Bone marrow (tissue), 2 donors: ENCODE data around the gene RASGEF1C.

Experiments used
- DNase-seq, 2 donors: peaks; one replicate each; lab custom pipeline; 2025; lab: John Stamatoyannopoulos, UW

Gene RASGEF1C

GRCh38 chr5:180119031-180119902, 89.7 kb downstream of the RASGEF1C start:
- DNase-seq: no peak

GRCh38 chr5:180118391-180118791, 90.6 kb downstream of the RASGEF1C start:
- no peak for DNase-seq

DNA sequence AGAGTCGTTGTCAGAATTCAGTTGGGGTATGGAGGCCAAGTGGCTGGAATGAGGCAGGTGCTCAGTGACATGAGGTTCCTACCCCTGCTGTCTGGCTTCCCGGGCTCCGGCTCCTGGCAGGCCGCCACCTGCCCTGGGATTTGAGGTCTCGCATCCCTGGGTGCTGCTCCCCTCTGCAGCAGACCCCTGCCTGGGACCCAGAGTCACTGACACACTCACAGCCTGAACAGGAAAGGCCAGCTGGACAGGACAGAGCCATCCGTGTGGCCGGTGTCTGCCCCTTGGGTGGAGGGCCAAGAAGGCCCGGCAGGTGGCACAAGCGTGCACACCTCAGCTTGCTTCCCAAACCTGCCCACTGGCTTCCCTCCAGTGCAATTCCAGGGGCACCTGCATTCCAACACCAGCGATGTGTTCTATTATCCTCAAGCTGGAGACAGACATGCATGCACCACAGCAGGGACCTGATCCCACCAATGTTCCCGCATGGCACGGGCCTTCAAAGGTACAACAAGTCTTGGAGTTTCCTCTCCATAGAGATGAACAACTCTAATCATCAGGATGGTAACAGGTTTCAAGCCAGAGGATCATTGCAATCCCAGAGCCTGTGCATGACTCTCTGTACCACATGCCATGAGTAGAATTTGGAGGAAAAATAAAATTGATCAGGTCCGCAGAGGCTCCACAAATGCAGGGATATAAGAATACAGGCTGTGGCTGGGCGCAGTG, 91.8 kb downstream of the RASGEF1C start:
- no peak for DNase-seq

DNA sequence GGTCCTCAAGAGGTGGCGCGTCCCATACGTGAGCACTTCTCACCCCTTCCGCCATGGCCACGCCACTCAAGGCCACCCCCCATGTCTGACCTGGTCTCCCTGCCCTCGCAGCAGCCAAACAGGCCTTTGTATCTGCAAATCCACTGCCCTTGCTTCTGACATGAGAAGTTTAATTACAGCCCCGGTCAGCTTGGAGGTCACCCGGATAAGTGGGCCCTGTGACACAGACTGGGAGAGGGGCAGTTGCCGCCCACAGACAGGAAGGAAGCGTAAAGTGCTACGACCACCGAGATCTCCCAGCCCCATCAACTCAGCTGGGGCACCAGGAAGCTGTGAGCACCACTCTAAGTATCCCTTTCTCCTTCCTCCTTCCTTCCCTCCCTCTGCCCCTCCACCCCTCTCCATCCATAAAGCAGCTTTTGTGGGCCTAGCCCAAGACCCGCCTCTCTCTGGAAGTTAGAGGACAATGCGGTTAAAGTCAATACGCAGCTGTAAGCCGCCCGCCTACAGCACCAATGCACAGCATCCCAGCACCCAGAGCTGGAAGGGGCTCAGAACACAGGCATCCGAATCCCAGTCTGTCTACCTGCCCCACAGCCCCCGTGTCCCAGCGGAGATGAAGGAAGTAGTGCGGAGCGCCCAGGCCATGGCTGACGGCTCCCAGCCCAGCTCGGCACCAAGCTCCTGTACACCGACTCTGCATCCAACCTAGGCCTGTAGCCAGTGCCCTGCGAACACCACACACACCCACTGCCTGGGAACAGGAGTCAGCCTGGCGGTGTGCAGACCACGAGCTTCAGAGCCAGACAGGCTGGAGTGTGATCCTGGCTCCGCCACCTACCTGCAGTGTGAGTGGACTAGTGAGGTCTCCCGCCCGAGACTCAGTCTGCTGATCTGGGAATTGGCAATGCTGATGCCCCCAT, 92.7 kb downstream of the RASGEF1C start:
- no peak for DNase-seq

DNA sequence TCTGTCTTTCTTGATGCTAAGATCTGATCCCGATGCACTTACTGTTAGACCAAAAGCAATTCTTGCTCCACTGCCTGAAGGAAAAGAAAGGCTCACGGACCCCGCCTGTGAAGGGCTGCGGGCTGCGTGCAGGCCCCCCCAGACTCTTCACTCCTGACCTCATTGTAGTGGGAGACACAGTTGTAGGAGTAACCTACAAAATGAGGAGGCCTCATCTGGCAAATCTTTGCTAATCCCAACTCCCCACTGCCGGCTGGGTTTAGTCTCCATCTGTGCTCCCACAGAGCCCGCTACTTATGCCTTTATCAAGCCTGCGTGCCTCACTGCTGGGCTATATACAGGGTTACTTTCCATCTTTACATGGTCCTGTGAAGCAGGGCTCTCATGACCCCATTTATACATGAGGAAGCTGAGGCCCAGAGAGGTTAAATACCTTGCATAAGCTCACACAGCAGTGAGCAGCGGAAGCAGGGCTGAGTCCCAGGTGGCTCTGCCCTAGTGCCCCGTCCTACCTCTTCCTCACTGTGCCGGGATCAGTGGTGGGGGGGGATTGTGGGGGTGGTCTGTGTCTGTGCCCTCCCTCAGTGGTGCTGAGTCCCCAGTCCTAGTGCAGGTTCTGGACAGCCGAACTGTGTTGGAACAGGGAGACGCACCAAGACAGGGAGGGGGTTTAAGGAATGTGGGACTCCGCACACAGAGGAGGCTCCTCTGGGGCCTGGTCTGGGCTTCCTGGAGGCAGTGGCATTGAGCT, 93.5 kb downstream of the RASGEF1C start:
- no peak for DNase-seq

DNA sequence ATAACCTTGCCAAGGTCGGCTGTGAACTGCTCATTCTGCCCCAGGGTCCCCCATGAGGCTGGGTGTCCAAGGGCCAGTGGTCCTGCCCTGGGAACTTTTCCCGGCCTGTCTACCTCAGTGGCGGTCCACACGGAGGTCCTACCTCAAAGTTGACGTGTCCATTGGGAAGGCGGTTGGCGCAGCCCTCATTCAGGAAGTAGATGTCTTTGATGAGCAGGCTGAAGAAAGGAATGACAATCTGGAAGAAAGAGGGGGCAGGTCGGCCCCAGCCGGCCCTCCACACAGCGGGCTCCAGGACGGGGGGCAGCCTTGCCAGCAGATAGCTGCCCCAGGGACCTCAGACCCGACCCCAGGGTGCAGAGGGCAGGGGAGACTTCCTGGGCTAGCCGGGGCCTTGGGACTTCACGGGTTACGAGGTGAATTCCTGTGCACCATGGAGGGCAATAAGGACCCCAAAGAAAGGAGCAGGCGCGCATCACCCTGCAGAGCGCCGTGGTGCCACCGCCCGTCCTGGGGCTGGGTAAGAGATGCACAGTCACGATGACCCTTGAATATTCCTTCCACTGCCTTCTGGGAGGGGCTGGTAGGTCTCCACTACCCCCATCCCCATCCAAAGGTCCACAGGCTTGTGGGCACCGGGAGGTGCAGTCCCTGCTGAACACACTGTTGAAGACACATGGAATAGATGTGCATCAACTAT, 94.6 kb downstream of the RASGEF1C start:
- DNase-seq: no peak

- no peak for DNase-seq
These were observed 95.2 kb downstream of the RASGEF1C start for GRCh38 chr5:180113660-180114303.

DNA sequence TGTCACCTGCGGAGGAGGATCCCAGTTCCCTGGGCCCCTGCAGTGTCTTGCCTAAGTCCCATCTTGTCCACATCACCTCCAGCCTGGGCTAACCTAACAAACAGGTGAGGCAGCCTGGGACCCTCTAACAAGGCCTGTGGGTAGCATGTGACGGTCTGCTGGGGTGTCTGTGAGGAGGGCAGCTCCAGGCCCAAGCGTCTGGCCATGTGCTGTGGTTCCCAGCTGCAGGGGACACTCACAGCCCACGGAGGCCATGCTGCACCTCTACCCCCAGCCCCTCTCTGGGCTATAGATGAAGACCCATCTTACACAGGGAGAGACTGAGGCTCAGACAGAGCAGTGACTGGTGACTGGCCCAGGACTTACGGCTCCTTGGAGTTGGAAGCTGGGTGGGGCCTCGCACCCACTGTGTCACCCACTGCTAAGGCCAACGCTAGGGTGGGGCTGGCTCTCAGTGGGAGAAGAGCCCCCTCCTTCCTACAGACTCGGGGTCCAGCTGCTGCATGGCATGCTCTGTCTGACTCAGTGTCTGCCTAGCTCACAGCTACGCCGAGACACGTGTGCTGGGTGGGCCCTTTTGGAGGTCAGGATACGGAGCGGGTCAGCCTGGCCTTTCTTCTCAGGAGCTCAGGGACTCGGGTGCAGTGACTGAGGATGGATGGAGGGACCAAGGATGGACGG, 96.7 kb downstream of the RASGEF1C start:
- DNase-seq: no peak

GRCh38 chr5:180111273-180112002, 97.6 kb downstream of the RASGEF1C start:
- DNase-seq: no peak

DNA sequence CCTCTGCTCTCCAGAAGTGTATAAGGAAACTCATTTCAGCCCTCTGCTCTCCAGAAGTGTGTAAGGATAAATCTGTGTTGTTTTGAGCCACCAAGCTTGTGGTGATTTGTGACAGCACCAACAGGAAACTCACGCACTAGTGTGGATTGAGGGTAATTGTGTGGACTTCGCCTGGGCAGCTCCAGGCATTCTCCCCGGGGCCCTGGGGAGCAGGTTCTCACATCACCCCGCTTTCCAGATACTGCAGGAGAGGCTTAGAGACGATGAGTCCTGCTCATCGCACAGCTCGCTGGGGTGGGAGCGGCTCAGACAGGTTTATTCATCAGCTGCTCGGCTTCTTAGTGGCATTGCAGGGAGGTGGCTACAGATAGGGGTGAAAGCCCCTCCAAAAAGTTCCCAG, 99.1 kb downstream of the RASGEF1C start:
- no peak for DNase-seq

GRCh38 chr5:180107005-180107404, 102.0 kb downstream of the RASGEF1C start:
- DNase-seq: no peak

DNA sequence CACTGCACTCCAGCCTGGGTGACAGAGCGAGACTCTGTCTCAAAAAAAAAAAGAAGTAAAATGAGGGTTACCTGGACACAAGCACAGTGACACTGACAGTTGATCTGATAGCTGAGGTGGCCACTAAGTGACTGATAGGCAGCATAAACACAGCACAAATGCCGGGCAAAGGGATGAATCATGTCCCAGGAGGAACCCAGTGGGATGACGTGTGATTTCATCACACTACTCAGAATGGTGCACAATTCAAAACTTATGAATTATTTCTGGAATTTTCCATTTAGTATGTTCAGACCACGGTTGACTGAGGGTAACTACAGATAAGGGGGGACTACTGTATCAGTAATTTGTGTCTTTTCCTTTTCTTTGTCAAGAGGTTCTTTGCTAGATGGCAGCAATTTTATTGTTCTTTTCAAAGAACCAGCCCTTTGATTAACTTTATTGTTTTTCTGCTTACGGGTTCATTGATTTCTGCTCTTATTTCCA, 103.1 kb downstream of the RASGEF1C start:
- no peak for DNase-seq

- no peak for DNase-seq
These were observed 104.9 kb downstream of the RASGEF1C start for GRCh38 chr5:180104168-180104530.

GRCh38 chr5:180103487-180104167, 105.4 kb downstream of the RASGEF1C start:
- no peak for DNase-seq

DNA sequence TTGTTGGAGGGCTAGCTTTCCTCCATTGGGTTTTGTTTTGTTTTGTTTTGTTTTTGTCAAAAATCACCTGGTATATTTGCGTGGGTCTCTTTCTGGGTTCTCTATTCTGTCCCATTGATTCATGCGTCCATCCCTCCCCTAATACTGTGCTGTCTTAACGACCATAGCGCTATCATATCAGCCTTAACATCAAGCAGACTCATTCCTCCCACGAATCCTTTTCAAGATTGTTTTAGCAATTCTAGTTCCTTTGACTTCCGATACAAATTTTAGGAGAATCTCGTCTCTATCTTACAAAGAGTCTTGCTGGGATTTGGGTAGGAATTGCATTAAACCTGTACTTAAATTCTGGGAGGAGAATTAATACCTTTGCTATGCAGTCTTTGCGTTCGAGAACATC, 106.4 kb downstream of the RASGEF1C start:
- no peak for DNase-seq

- DNase-seq: no peak
These were observed 107.4 kb downstream of the RASGEF1C start for GRCh38 chr5:180101451-180102105.

DNA sequence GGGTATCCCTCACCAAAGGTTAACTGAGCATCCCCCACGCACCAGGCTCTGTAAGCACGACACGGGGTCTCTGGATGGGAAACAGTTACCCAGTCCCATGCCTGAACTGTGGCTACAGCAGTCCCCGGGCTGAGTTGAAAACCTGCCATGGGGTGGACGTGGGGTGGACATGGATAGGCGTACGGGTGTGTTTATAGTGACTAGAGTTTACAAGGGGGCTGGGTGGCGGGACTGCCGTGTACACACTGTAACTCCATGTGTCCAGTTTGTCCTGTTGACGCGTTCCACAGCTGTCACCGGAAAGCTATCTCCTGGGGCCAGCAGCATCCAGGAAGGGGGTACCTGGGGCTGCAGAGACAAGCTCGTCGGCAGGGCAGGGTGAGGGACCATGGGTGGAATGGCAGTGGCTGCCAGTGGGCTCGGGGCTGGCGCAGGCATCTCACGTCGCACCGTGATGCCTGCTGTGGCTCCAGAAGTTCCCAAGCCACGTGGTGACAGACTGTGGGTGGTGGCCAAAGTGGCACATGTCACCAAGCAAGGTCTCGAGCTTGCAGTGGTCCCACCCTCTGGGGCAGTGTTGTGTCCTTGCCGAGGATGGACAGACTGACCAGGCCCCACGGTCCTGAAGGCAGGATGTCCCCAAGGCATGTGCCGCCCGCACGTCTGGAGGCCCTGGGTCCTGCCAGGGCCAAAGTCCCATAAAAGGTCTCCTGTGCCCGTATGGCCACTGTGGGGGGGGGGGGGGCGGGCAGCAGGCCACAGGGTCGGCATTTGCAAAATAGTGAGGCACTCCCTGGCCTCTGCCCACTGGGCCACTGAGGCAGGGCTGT, 108.2 kb downstream of the RASGEF1C start:
- DNase-seq: no peak
